HG02642 (cell line): ENCODE data around the gene KRTAP12-4.
"Not testable (repeated sequence)": the region's sequence is repeated elsewhere in the genome, so short reads cannot be mapped to it uniquely, and the experiment has no call there.

Experiments
- ATAC-seq: cut with Tn5 transposase; IDR thresholded peaks from one replicate; pipeline ENCODE4 v1.9.1; 2021; ENCODE audit warnings: mild to moderate bottlenecking; ENCODE audit not compliant: unreplicated experiment, poor library complexity

KRTAP12-4 gene

DNA sequence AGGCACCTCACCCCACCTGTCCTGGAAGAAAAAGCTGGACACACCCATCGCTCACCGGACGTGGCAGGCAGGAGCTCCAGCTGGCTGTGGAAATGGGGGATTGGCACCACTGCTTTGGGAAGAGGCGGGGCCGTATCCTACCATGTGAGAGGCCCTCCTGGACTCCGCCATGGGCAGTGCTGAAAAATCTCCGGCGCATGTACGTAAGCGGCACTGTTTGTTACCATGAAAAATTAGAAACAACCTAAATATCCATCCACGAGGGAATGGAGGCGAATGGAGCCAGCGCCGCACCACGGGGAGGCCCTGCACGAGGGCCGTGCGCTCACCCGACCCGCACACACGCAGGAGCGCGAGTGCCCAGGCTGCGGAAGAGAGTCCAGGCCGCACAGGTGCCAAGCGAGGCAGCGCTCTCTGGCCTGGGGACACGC is 39.5 kb downstream of the KRTAP12-4 start:
- ATAC-seq = no peak

DNA sequence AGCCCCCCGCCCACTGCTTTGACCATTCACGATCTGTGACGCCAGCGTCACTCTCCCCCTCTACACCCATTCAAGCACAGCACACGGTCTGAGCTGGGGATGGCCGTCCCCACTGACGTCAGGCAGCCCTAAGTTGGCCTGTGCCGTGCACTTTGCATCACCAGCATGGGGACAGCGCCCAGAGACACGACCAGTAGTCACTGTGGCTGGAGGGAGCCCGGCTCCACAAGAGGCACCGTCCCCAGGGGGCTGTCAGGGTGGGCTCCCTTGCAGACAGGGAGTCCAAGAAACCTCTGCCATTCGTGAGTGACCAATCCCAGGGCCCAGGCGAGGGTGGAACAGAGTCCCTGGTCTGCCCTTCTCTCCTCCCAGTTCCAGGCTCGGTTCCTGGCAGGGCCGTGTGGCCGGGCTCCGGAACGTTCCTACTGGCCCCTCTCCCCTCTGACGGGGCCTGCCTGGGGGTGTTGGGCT is 40.3 kb downstream of the KRTAP12-4 start:
- no peak for ATAC-seq

DNA sequence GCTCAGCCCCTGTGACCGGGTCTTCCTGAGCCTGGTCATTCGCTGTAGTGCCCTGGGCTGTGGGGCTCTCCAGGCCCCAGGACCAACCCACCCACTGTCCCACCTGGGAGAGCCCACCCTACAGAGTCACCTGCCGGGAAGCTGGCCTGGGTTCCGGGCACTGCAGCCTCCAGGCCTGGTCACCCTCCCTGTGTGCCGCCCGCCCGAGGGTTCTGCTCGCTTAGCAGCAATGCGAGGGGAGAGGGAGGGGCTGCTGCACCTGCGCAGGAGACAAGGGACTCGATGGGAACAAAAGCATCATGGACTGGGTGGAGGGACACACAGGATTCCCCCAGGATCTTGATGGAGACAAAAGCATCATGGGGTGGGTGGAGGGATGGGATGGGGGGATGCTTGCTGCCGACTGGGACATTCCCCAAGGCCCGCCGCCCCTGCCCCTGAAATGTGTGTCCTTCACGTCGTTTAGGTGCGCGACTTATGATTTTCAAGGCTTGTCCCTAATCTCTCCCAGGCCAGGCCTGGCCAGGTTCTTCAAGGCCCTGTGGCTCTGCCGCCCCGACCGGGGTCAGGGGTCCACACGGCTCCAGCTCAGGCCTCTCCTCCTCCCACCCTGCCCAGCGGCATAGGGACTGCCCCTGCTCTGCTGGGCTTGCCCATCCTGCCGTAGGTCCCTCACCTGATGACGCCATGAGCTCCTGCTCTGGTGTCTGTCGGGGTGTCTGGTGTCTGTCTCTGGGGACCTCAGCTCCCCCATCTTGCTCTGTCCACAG is 40.9 kb downstream of the KRTAP12-4 start:
- no peak for ATAC-seq

DNA sequence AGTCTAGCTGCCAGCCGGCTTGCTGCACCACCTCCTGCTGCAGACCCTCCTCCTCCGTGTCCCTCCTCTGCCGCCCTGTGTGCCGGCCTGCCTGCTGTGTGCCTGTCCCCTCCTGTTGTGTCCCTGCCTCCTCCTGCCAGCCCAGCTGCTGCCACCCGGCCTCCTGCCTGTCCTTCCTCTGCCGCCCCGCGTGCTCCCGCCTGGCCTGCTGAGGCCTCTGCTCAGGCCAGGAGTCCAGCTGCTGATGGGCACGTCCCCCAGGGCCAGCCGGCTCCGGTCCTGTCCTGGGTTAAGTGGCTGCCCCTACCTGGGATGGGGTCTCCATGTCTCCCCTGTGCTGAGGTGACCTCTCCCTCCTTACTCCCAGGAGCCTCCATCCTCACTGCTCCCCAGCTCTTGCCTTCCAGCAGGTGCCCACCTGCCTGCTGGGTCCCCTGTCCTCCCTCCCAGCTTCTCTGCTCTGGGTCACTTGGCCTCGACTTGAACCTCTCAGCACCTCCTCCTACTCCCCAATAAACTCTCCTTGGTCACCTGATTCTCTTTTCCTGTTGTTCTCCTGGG is 41.7 kb downstream of the KRTAP12-4 start:
- ATAC-seq = no peak

DNA sequence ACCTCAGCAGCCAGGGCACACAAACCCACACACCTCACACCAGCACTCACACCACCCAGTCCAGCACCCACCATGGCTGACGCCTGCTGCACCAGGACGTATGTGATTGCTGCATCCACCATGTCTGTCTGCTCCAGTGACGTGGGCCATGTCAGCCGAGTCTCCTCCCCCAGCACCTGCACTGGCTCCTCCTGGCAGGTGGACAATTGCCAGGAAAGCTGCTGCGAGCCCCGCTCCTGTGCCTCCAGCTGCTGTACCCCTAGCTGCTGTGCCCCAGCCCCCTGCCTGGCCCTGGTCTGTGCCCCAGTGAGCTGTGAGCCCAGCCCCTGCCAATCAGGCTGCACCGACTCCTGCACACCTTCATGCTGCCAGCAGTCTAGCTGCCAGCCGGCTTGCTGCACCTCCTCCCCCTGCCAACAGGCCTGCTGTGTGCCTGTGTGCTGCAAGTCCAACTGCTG is 42.4 kb downstream of the KRTAP12-4 start, which contains the start of gene KRTAP10-8:
Gene KRTAP10-8 (plus strand): TSS at position 51 of the 458 bp plus-strand sequence. CDS start 22 bp downstream, at position 73.
- no peak for ATAC-seq

DNA sequence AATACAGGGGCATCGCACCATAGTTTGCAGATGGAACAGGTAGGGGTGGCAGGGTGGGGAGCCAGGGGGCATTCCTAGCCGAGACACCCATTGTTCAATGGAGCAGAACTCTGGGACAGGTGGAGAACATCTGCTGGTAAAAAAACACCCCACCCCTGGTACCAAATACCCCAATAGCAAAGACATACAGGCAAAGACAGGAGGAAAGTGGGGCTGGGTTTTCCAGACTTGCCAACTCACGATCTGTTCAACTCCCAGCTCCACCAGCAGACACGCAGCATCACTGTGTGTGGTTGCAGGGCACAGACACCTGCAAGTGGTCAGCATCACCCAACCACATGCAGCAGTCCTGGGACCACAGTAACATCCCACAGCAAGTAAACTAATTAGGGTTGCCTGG is 42.9 kb downstream of the KRTAP12-4 start:
- ATAC-seq = no peak

DNA sequence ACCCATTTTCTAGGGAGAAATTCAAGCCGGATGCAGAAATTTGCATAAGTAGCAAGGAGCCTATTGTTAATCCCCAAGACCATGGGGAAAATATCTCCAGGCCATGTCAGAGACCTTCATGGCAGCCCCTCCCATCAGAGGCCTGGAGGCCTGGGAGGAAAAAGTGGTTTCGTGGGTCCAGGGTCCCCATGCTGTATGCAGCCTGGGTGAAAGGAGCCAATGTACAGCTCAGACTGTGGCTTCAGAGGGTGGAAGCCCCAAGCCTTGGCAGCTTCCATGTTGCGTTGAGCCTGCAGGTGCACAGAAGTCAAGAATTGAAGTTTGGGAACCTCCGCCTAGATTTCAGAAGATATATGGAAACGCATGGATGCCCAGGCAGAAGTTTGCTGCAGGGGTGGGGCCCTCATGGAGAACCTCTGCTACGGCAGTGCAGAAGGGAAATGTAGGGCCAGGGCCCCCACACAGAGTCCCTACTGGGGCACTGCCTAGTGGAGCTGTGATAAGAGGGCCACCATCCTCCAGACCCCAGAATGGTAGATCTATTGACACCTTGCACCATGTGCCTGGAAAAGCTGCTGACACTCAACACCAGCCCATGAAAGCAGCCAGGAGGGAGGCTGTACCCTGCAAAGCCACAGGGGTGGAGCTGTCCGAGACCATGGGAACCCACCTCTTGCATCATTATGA is 44.2 kb downstream of the KRTAP12-4 start:
- ATAC-seq = not testable (repeated sequence)

DNA sequence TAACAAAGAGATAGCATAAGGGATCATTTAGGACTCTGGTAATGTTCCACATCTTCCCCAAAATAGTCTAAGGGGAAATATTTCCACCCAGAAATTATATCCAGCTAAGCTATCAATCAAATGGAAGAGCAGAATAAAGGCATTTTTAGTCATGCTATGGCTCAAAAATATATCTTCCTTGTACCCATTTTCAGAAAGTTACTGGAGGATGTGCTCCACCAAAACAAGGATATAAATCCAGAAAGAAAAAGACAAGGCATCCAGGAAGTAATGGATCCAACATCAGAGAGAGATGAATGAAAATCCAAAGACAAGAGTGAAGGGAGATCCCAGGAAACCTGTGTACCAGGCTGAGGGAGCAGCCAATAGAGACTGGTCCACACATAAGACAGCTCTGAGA is 45.3 kb downstream of the KRTAP12-4 start:
- no peak for ATAC-seq

DNA sequence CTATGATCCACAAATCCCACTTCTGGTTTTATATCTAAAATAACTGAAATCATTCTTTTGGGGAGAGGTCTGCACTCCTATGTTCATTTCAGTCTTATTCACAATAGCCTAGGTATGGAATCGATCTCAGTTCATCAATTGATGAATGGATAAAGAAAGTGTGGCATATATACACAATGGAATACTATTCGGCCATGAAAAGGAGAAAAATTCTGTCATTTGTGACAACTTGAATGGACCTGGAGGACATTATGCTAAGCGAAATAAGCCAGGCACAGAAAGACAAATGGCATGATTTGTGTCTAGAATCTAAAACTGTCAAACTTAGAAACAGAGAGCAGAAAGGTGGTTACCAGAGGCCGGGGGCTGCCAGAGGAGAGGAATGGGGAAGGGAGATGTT is 48.0 kb downstream of the KRTAP12-4 start:
- ATAC-seq = no peak
